H1 (cell line): ENCODE data around the gene TTLL5. TPM values are rescaled to one million over a fixed set of nuclear protein-coding genes. Genes with fewer than 3 reads are reported as not detected.

Source experiments
- CTCF ChIA-PET: fragments of 300-600 bp; sonication (Branson Sonifier 250); formaldehyde crosslinking; loops from one replicate; lab custom pipeline; 2021; ENCODE audit not compliant: partially characterized antibody; lab: Charles Lee
- POLR2A ChIA-PET: fragments of 300-600 bp; sonication (Branson Sonifier 250); formaldehyde crosslinking; loops from one replicate; lab custom pipeline; 2021; ENCODE audit warnings: inconsistent platforms; ENCODE audit not compliant: partially characterized antibody; lab: Charles Lee
- DNase-seq, 2 experiments: peaks; one replicate each; pipeline versions ENCODE4 v3.0.0 to v3.0.0-alpha.2; 2010 to 2022; ENCODE audit warnings: low spot score in 2 of 2, low read depth in 1 of 2, mixed read lengths in 1 of 2
- FAIRE-seq: peaks from 2 replicates; lab custom pipeline; 2011; peaks lifted over from hg19 to GRCh38; lab: Jason Lieb, UNC
- H2AFZ ChIP-seq: 2 replicates; pipeline ENCODE4 v1.8.1; 2012; ENCODE audit warnings: low read length, inconsistent platforms
- H2AK5ac ChIP-seq: 2 replicates; pipeline ENCODE4 v1.6.1; 2013; ENCODE audit warnings: low read depth, low read length
- H2BK120ac ChIP-seq: replicated peaks from 2 replicates; pipeline ENCODE3; 2013; ENCODE audit warnings: low read depth, low read length, inconsistent platforms
- H2BK12ac ChIP-seq: 2 replicates; pipeline ENCODE4 v1.6.1; 2013; ENCODE audit warnings: low read depth, low read length
- H2BK15ac ChIP-seq: 2 replicates; pipeline ENCODE4 v1.6.1; 2013; ENCODE audit warnings: low read length
- H2BK20ac ChIP-seq: 2 replicates; pipeline ENCODE4 v1.6.1; 2013; ENCODE audit warnings: low read length
- H2BK5ac ChIP-seq: 2 replicates; pipeline ENCODE4 v1.6.1; 2013; ENCODE audit warnings: low read depth, low read length
- H3K14ac ChIP-seq: 2 replicates; pipeline ENCODE4 v1.6.1; 2013; ENCODE audit warnings: inconsistent platforms; ENCODE audit not compliant: insufficient read length
- H3K18ac ChIP-seq: 2 replicates; pipeline ENCODE4 v1.6.1; 2013; ENCODE audit warnings: low read length; ENCODE audit errors: extremely low read depth
- H3K23ac ChIP-seq: 2 replicates; pipeline ENCODE4 v1.6.1; 2013; ENCODE audit warnings: inconsistent platforms; ENCODE audit not compliant: insufficient read length
- H3K23me2 ChIP-seq: 2 replicates; pipeline ENCODE4 v1.6.1; 2013; ENCODE audit warnings: low read depth, low read length
- H3K27ac ChIP-seq: 2 replicates; pipeline ENCODE4 v1.6.1; 2011; ENCODE audit warnings: low read depth, low read length, inconsistent platforms
- H3K27me3 ChIP-seq, 4 experiments: replicated peaks in 1 of 4; 1 replicate in 1 of 4; 2 replicates in 3 of 4; pipeline versions ENCODE4 v1.6.1 to v1.8.1; 2011 to 2013; ENCODE audit warnings: low read length in 3 of 4, mild to moderate bottlenecking in 3 of 4, inconsistent platforms in 2 of 4, mixed read lengths in 2 of 4, moderate library complexity in 1 of 4; ENCODE audit not compliant: control insufficient read depth in 3 of 4, insufficient read depth in 3 of 4; ENCODE audit errors: extremely low read depth in 1 of 4
- H3K36me3 ChIP-seq, 4 experiments: 2 replicates each; pipeline versions ENCODE4 v1.6.1 to v1.8.1; 2011 to 2013; ENCODE audit warnings: mild to moderate bottlenecking in 4 of 4, low read length in 3 of 4, moderate library complexity in 2 of 4, control low read depth in 1 of 4, inconsistent platforms in 1 of 4; ENCODE audit not compliant: insufficient read depth in 4 of 4, control insufficient read depth in 2 of 4
- H3K4ac ChIP-seq: replicated peaks from 2 replicates; pipeline ENCODE3; 2013; ENCODE audit warnings: low read length, low read depth, mixed read lengths, inconsistent platforms; ENCODE audit not compliant: insufficient read length
- H3K4me1 ChIP-seq, 4 experiments: replicated peaks in 1 of 4; 1 replicate in 1 of 4; 2 replicates in 3 of 4; pipeline versions ENCODE4 v1.6.1 to v1.8.1; 2011 to 2013; ENCODE audit warnings: low read length in 3 of 4, inconsistent platforms in 2 of 4, mixed read lengths in 1 of 4; ENCODE audit not compliant: insufficient read depth in 4 of 4, control insufficient read depth in 3 of 4
- H3K4me2 ChIP-seq, 2 experiments: 2 replicates each; pipeline versions ENCODE4 v1.6.1 to v1.8.1; 2011 to 2013; ENCODE audit warnings: low read depth in 2 of 2, low read length in 2 of 2, control low read depth in 1 of 2, inconsistent platforms in 1 of 2, mild to moderate bottlenecking in 1 of 2; ENCODE audit not compliant: insufficient read depth in 1 of 2
- H3K4me3 ChIP-seq, 4 experiments: fragments of 200-600, 300-600 bp in 1 of 4; sonication (generic), shearing (Covaris generic), sonication (Bioruptor Twin) in 1 of 4; 2 replicates each; pipeline versions ENCODE4 v1.5.1 to v1.8.1; 2011 to 2016; ENCODE audit warnings: low read length in 4 of 4, low read depth in 3 of 4, control low read depth in 2 of 4, inconsistent platforms in 2 of 4, mild to moderate bottlenecking in 2 of 4, mixed read lengths in 1 of 4, moderate library complexity in 1 of 4; ENCODE audit not compliant: insufficient read depth in 2 of 4; ENCODE audit errors: extremely low read depth in 1 of 4
- H3K56ac ChIP-seq: replicated peaks from 2 replicates; pipeline ENCODE3; 2013; ENCODE audit warnings: low read depth, mild to moderate bottlenecking, mixed read lengths, low read length, inconsistent platforms; ENCODE audit not compliant: insufficient read length
- H3K79me1 ChIP-seq: 2 replicates; pipeline ENCODE4 v1.6.1; 2013; ENCODE audit warnings: low read depth, low read length, control low read depth
- H3K79me2 ChIP-seq, 2 experiments: 2 replicates each; pipeline versions ENCODE4 v1.6.1 to v1.8.1; 2012 to 2013; ENCODE audit warnings: low read length in 2 of 2, mild to moderate bottlenecking in 2 of 2, inconsistent platforms in 1 of 2; ENCODE audit not compliant: insufficient read depth in 2 of 2, control insufficient read depth in 1 of 2
- H3K9ac ChIP-seq, 4 experiments: replicated peaks in 1 of 4; 1 replicate in 1 of 4; 2 replicates in 3 of 4; pipeline versions ENCODE4 v1.6.1 to v1.8.1; 2011 to 2013; ENCODE audit warnings: low read depth in 3 of 4, low read length in 3 of 4, control low read depth in 2 of 4, mild to moderate bottlenecking in 2 of 4, moderate library complexity in 2 of 4, inconsistent platforms in 1 of 4; ENCODE audit errors: extremely low read depth in 1 of 4
- H3K9me3 ChIP-seq, 2 experiments: 2 replicates each; pipeline versions ENCODE4 v1.6.1 to v1.8.1; 2012 to 2013; ENCODE audit warnings: mild to moderate bottlenecking in 2 of 2, moderate library complexity in 2 of 2, control low read depth in 1 of 2, inconsistent platforms in 1 of 2, low read depth in 1 of 2, low read length in 1 of 2, mixed read lengths in 1 of 2; ENCODE audit not compliant: insufficient read depth in 2 of 2
- H4K20me1 ChIP-seq, 2 experiments: replicated peaks in 1 of 2; 2 replicates each; pipeline versions ENCODE3 to v1.8.1; 2011 to 2013; ENCODE audit warnings: inconsistent platforms in 2 of 2, low read length in 2 of 2, mild to moderate bottlenecking in 1 of 2; ENCODE audit not compliant: insufficient read depth in 2 of 2, control insufficient read depth in 1 of 2
- H4K5ac ChIP-seq: 2 replicates; pipeline ENCODE4 v1.6.1; 2013; ENCODE audit warnings: low read length, low read depth, mixed read lengths, inconsistent platforms; ENCODE audit not compliant: insufficient read length
- H4K8ac ChIP-seq: 2 replicates; pipeline ENCODE4 v1.8.0; 2013; ENCODE audit warnings: mild to moderate bottlenecking, moderate library complexity, low read length, inconsistent platforms; ENCODE audit not compliant: insufficient read depth; ENCODE audit errors: extremely low read depth
- H4K91ac ChIP-seq: replicated peaks from 2 replicates; pipeline ENCODE3; 2013; ENCODE audit warnings: low read length, mixed read lengths, inconsistent platforms; ENCODE audit not compliant: insufficient read length
- CEBPB ChIP-seq: IDR thresholded peaks from 2 replicates; pipeline ENCODE4 v1.6.1; 2012; ENCODE audit warnings: low read depth, low read length
- CHD1 ChIP-seq: IDR thresholded peaks from 2 replicates; pipeline ENCODE4 v1.6.1; 2012; ENCODE audit warnings: low read depth, low read length, improper control_type of control experiment
- EP300 ChIP-seq, 2 experiments: IDR thresholded peaks; 1 replicate in 1 of 2; 2 replicates in 1 of 2; pipeline ENCODE4 v1.6.1; 2011 to 2012; ENCODE audit warnings: low read depth in 2 of 2, low read length in 2 of 2, mild to moderate bottlenecking in 2 of 2, borderline replicate concordance in 1 of 2, inconsistent platforms in 1 of 2, moderate library complexity in 1 of 2
- JUND ChIP-seq: IDR thresholded peaks from 2 replicates; pipeline ENCODE4 v1.6.1; 2011; ENCODE audit warnings: mild to moderate bottlenecking, improper control_type of control experiment, low read length
- KDM5A ChIP-seq: fragments of 200-600 bp; IDR thresholded peaks from 2 replicates; pipeline ENCODE4 v1.7.1; 2012; ENCODE audit warnings: mild to moderate bottlenecking, low read length, inconsistent platforms, mixed read lengths
- RXRA ChIP-seq: IDR thresholded peaks from 2 replicates; pipeline ENCODE4 v1.6.1; 2011; ENCODE audit warnings: low read depth, mild to moderate bottlenecking, low read length, moderate library complexity; ENCODE audit not compliant: insufficient read depth
- SIRT6 ChIP-seq: IDR thresholded peaks from one replicate; pipeline ENCODE4 v1.7.1; 2012; ENCODE audit warnings: low read length, inconsistent platforms
- SP1 ChIP-seq: IDR thresholded peaks from 2 replicates; pipeline ENCODE4 v1.6.1; 2011; ENCODE audit warnings: low read depth, low read length
- SP2 ChIP-seq: IDR thresholded peaks from 2 replicates; pipeline ENCODE4 v1.6.1; 2012; ENCODE audit warnings: mild to moderate bottlenecking, low read length, inconsistent platforms
- WGBS, 2 experiments: shearing (Covaris generic) in 1 of 2; methylation state at CpG; one replicate each; pipeline versions ENCODE4 v1.1.6 to v1.1.7; 2013 to 2015; ENCODE audit warnings: low lambda C conversion rate in 2 of 2, mixed read lengths in 2 of 2, inconsistent platforms in 1 of 2, low coverage in 1 of 2, missing lambda C conversion rate in 1 of 2; ENCODE audit not compliant: insufficient replicate concordance in 2 of 2, insufficient coverage in 1 of 2, insufficient read length in 1 of 2; ENCODE audit errors: extremely low coverage in 1 of 2, missing lambda C conversion rate in 1 of 2; 5-methylcytosine and 5-hydroxymethylcytosine counted together
- polyA plus RNA-seq, 7 experiments: library from polyadenylated mRNA; depleted of rRNA in 3 of 7; stranded (reverse) in 5 of 7; unstranded in 2 of 7; fragments of >200 nt in 5 of 7; fragments of 200-250 nt in 2 of 7; gene quantifications; 1 replicate in 5 of 7; 2 replicates in 1 of 7; 4 replicates in 1 of 7; pipeline versions ENCODE4 v1.2.1 to v1.2.3, GENCODE V29; 2011 to 2013; ENCODE audit warnings: missing spikeins in 2 of 7, mixed read lengths in 2 of 7
- total RNA-seq: library from RNA; stranded (reverse); fragmentation: NEBNext Ultra II Directional; extraction: Animal tissue kit (Norgen Biotek cat#: 25700); gene quantifications from 2 replicates; pipeline ENCODE4 v1.2.1, GENCODE V29; 2021

Gene TTLL5
- total and polyA plus RNA-seq, 2 of the 8 experiments (the other 6 are each of a cell fraction or from before 2014, with no cell fraction given) = 16.1 to 45.9 TPM

DNA sequence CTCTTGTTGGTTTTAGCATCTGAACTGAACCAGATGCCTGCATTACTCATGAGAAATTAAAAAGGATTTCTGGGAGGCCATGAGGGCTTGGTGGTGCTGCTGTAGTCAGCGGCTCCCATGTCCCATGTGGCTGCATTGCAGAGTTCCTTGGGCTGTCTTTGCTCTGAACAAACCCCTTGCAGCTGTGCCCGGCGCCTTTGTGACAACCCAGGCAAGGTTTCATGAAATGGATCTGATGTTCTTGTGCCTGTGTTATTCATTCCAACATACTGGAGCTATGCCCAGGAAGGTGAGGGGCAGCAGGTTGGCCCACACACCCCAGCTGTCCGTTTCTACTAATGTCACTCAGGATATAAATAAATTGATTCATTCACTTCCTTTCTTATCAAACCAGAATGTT lies 280.0 kb downstream of the TTLL5 start:
- DNase-seq (no peak), FAIRE-seq (no peak)
- Histone ChIP-seq H3K23ac (no peak overlapping the region), H3K79me1 (no peaks in the 10 kb centered on the region), H4K5ac (no peak overlapping the region), H2BK15ac (no peak overlapping the region), H4K8ac (no peak overlapping the region), H4K20me1 (no peaks in the 10 kb centered on the region), H2AFZ (no peak overlapping the region), H3K9ac (no peak overlapping the region), H3K14ac (no peak overlapping the region), H3K27me3 (no peaks in the 10 kb centered on the region), H3K79me2 (no peaks in the 10 kb centered on the region), H3K4me2 (no peak overlapping the region), H2AK5ac (no peak overlapping the region), H3K4me3 (no peak overlapping the region), H2BK120ac (no peak overlapping the region), H3K27ac (no peak overlapping the region), H2BK20ac (no peak overlapping the region), H3K18ac (no peak overlapping the region), H3K36me3 (no peaks in the 10 kb centered on the region), H3K56ac (no peak overlapping the region), H3K4me1 (peaks cover 0 to 2% (median 0%) of the 10 kb centered on the region in 4 experiments; a peak in 1 of 7 replicates), H2BK5ac (no peak overlapping the region), H2BK12ac (no peak overlapping the region), H3K4ac (no peak overlapping the region), H3K9me3 (no peaks in the 10 kb centered on the region), H4K91ac (no peak overlapping the region), H3K23me2 (no peaks in the 10 kb centered on the region)
- CTCF ChIA-PET = interaction anchor here (0.6 to 1.3 kb wide), 3 partner anchors 10 to 141 kb away, joined by 3 to 6 read pairs (median 3); no protein-coding TSS in a partner anchor
- POLR2A ChIA-PET = interaction anchor here (0.9 kb wide), 1 partner anchor 23 kb away, joined by 3 read pairs; no protein-coding TSS in a partner anchor
- WGBS, 2 experiments = 88% methylated on average over 4 of the region's 4 CpGs; no CpG with 5 or more reads in 1 of the 2 experiments
- TF ChIP-seq EP300 (IDR thresholded peaks at IDR 0.05; ENCODE audit: borderline replicate concordance in 1 of 2, low read depth in 2 of 2, low read length in 2 of 2) = no peak
- no peak for TF ChIP-seq CHD1
- no peak for TF ChIP-seq RXRA
- no peak for TF ChIP-seq JUND
- no peak for TF ChIP-seq SIRT6
- no peak for TF ChIP-seq KDM5A
- TF ChIP-seq SP2 = no peak
- no peak for TF ChIP-seq SP1
- no peak for TF ChIP-seq CEBPB
